RPMI8226 (cell line): ENCODE measurements around the gene BMP8B.

Source experiments
- DNase-seq: peaks from one replicate; pipeline ENCODE4 v3.0.0-alpha.2; 2015

BMP8B gene

GRCh38 chr1:39755965-39756659 is 32.6 kb downstream of the BMP8B start:
- no peak for DNase-seq

GRCh38 chr1:39754906-39755504 is 33.7 kb downstream of the BMP8B start:
- no peak for DNase-seq

GRCh38 chr1:39754026-39754570 is 34.6 kb downstream of the BMP8B start:
- DNase-seq: no peak

GRCh38 chr1:39753132-39754025 is 35.3 kb downstream of the BMP8B start:
- no peak for DNase-seq

GRCh38 chr1:39752703-39753102 is 36.0 kb downstream of the BMP8B start:
- DNase-seq: no peak

GRCh38 chr1:39751595-39751994 is 37.1 kb downstream of the BMP8B start:
- DNase-seq: no peak

- no peak for DNase-seq
These were observed 43.5 kb downstream of the BMP8B start for GRCh38 chr1:39745016-39745670.

GRCh38 chr1:39738622-39739366 is 49.9 kb downstream of the BMP8B start, which contains the start of gene PPIE:
Gene PPIE (plus strand): TSS chr1:39738882. CDS start chr1:39738901, 19 bp downstream.
- DNase-seq: peak; percentile 96

GRCh38 chr1:39737546-39738169 is 51.0 kb downstream of the BMP8B start:
- DNase-seq: no peak

GRCh38 chr1:39735731-39736130 is 52.9 kb downstream of the BMP8B start:
- DNase-seq: no peak

- DNase-seq: no peak
These were observed 55.5 kb downstream of the BMP8B start for GRCh38 chr1:39733161-39733560.

GRCh38 chr1:39732730-39733129 is 55.9 kb downstream of the BMP8B start:
- peak; percentile 20 for DNase-seq

- no peak for DNase-seq
These were observed 58.8 kb downstream of the BMP8B start for GRCh38 chr1:39729842-39730241.

- DNase-seq: no peak
These were observed 59.6 kb downstream of the BMP8B start for GRCh38 chr1:39729030-39729429.

GRCh38 chr1:39727932-39728317 is 60.7 kb downstream of the BMP8B start:
- peak; percentile 13 for DNase-seq

GRCh38 chr1:39727221-39727931 is 61.3 kb downstream of the BMP8B start:
- DNase-seq: no peak

GRCh38 chr1:39726600-39726999 is 62.1 kb downstream of the BMP8B start:
- no peak for DNase-seq

GRCh38 chr1:39722495-39722894 is 66.2 kb downstream of the BMP8B start:
- no peak for DNase-seq

GRCh38 chr1:39721664-39722063 is 67.0 kb downstream of the BMP8B start:
- DNase-seq: no peak

GRCh38 chr1:39720094-39720999 is 68.3 kb downstream of the BMP8B start:
- peak; percentile 76 for DNase-seq
